DND-41 (cell line): ENCODE results near the gene MAPK10.
"Not testable (repeated sequence)": the region's sequence is repeated elsewhere in the genome, so short reads cannot be mapped to it uniquely, and the experiment has no call there.

Experiments used
- ATAC-seq: fragments of 200-7000 bp; cut with Tn5 transposase; 3 replicates; pipeline ENCODE4 v1.9.1; 2021; ENCODE audit warnings: low read depth; ENCODE audit not compliant: insufficient read depth
- DNase-seq: peaks from one replicate; pipeline ENCODE4 v3.0.0-alpha.2; 2020
- H2AFZ ChIP-seq: 2 replicates; pipeline ENCODE4 v1.6.0; 2012; ENCODE audit warnings: low read depth, low read length
- H3K27ac ChIP-seq: 2 replicates; pipeline ENCODE4 v1.5.1; 2012; ENCODE audit warnings: low read length, inconsistent platforms
- H3K27me3 ChIP-seq: fragments of 200-600 bp; sonication (generic); 2 replicates; pipeline ENCODE4 v1.6.0; 2012; ENCODE audit warnings: low read length, mild to moderate bottlenecking, inconsistent platforms; ENCODE audit not compliant: insufficient read depth, poor library complexity
- H3K36me3 ChIP-seq: 2 replicates; pipeline ENCODE4 v1.5.1; 2012; ENCODE audit warnings: low read length, inconsistent platforms; ENCODE audit not compliant: insufficient read depth
- H3K4me1 ChIP-seq: 2 replicates; pipeline ENCODE4 v1.5.1; 2012; ENCODE audit warnings: mild to moderate bottlenecking, low read length; ENCODE audit not compliant: insufficient read depth
- H3K4me2 ChIP-seq: 2 replicates; pipeline ENCODE4 v1.6.0; 2012; ENCODE audit warnings: mild to moderate bottlenecking, moderate library complexity, low read length, inconsistent platforms; ENCODE audit not compliant: insufficient read depth
- H3K4me3 ChIP-seq, 2 experiments: fragments of 200-600 bp in 1 of 2; shearing (Covaris generic) in 1 of 2; 2 replicates each; pipeline ENCODE4 v1.5.1; 2012 to 2016; ENCODE audit warnings: inconsistent platforms in 2 of 2, low read length in 2 of 2, mild to moderate bottlenecking in 2 of 2, low read depth in 1 of 2, moderate library complexity in 1 of 2
- H3K79me2 ChIP-seq: 2 replicates; pipeline ENCODE4 v1.6.0; 2012; ENCODE audit warnings: low read length, inconsistent platforms; ENCODE audit not compliant: insufficient read depth
- H3K9ac ChIP-seq: 2 replicates; pipeline ENCODE4 v1.6.0; 2012; ENCODE audit warnings: low read depth, mild to moderate bottlenecking, inconsistent platforms, low read length, moderate library complexity
- H3K9me3 ChIP-seq: 2 replicates; pipeline ENCODE4 v1.5.1; 2012; ENCODE audit warnings: low read length, moderate library complexity, mild to moderate bottlenecking, inconsistent platforms; ENCODE audit not compliant: insufficient read depth, severe bottlenecking
- H4K20me1 ChIP-seq: 2 replicates; pipeline ENCODE4 v1.6.0; 2012; ENCODE audit warnings: low read length; ENCODE audit not compliant: insufficient read depth
- CTCF ChIP-seq: IDR thresholded peaks from 2 replicates; pipeline ENCODE4 v1.5.1; 2012; ENCODE audit warnings: borderline replicate concordance, low read length, moderate library complexity, mild to moderate bottlenecking; ENCODE audit not compliant: poor library complexity, severe bottlenecking; ENCODE audit errors: extremely low read depth
- EZH2 ChIP-seq: IDR thresholded peaks from 3 replicates; pipeline ENCODE4 v1.6.1; 2012; ENCODE audit warnings: borderline replicate concordance, low read depth, mild to moderate bottlenecking, moderate library complexity, low read length, inconsistent platforms; ENCODE audit not compliant: severe bottlenecking

MAPK10 gene

GRCh38 chr4:85967872-85968271, 392.0 kb downstream of the MAPK10 start:
- Histone ChIP-seq H3K4me1 (no peaks in the 10 kb centered on the region), H4K20me1 (no peaks in the 10 kb centered on the region)

GRCh38 chr4:85966373-85966772, 393.5 kb downstream of the MAPK10 start:
- H3K4me3 ChIP-seq, result no peak overlapping the region
- TF ChIP-seq CTCF (no peak), EZH2 (no peak)
- H4K20me1 ChIP-seq, result no peaks in the 10 kb centered on the region
- DNase-seq, result no peak
- no peak overlapping the region for H2AFZ ChIP-seq
- ATAC-seq, result no peak
- H3K4me1 ChIP-seq, result no peaks in the 10 kb centered on the region
- no peaks in the 10 kb centered on the region for H3K27me3 ChIP-seq
- H3K27ac ChIP-seq, result no peak overlapping the region
- H3K36me3 ChIP-seq, result no peaks in the 10 kb centered on the region
- no peaks in the 10 kb centered on the region for H3K79me2 ChIP-seq
- H3K9me3 ChIP-seq, result no peaks in the 10 kb centered on the region
- no peak overlapping the region for H3K9ac ChIP-seq
- no peak overlapping the region for H3K4me2 ChIP-seq

More at GRCh38 chr4:85967872-85968271, 392.0 kb downstream of the MAPK10 start:
- no peaks in the 10 kb centered on the region for H3K36me3 ChIP-seq
- H3K27ac ChIP-seq, result no peak overlapping the region
- no peak for TF ChIP-seq EZH2
- TF ChIP-seq CTCF, result no peak
- no peak overlapping the region for H2AFZ ChIP-seq
- ATAC-seq (no peak), DNase-seq (no peak)
- H3K79me2 ChIP-seq, result no peaks in the 10 kb centered on the region
- H3K4me3 ChIP-seq, result no peak overlapping the region
- no peaks in the 10 kb centered on the region for H3K27me3 ChIP-seq
- H3K9ac ChIP-seq, result no peak overlapping the region
- no peaks in the 10 kb centered on the region for H3K9me3 ChIP-seq
- no peak overlapping the region for H3K4me2 ChIP-seq

GRCh38 chr4:85965529-85965928, 394.3 kb downstream of the MAPK10 start:
- Histone ChIP-seq H3K4me1 (no peaks in the 10 kb centered on the region), H3K4me2 (no peak overlapping the region), H3K27me3 (no peaks in the 10 kb centered on the region), H4K20me1 (no peaks in the 10 kb centered on the region), H3K9ac (no peak overlapping the region), H3K36me3 (no peaks in the 10 kb centered on the region), H3K27ac (no peak overlapping the region), H3K79me2 (no peaks in the 10 kb centered on the region), H3K9me3 (no peaks in the 10 kb centered on the region), H3K4me3 (no peak overlapping the region), H2AFZ (no peak overlapping the region)
- TF ChIP-seq CTCF (no peak), EZH2 (no peak)
- no peak for ATAC-seq
- DNase-seq, result no peak

GRCh38 chr4:85965017-85965416, 394.8 kb downstream of the MAPK10 start:
- H2AFZ ChIP-seq, H3K4me1 ChIP-seq, H3K9me3 ChIP-seq, DNase-seq, H3K4me3 ChIP-seq, H3K27ac ChIP-seq, H3K27me3 ChIP-seq, H3K79me2 ChIP-seq, H4K20me1 ChIP-seq, H3K9ac ChIP-seq, ATAC-seq, H3K36me3 ChIP-seq, H3K4me2 ChIP-seq: not testable (repeated sequence)
